Right renal pelvis (tissue), 4 donors: ENCODE measurements around the gene TAS2R40. TPM values are rescaled to one million over a fixed set of nuclear protein-coding genes. Genes with fewer than 3 reads are reported as not detected.
A peak's percentile ranks its signal among the peaks of the same experiment; 100 is the strongest.
"Not testable (repeated sequence)": the region's sequence is repeated elsewhere in the genome, so short reads cannot be mapped to it uniquely, and the experiment has no call there.

Experiments
- DNase-seq, 4 donors: peaks; one replicate each; pipeline ENCODE4 v3.0.0-alpha.2; 2013; ENCODE audit warnings: low read depth in 4 of 4, low spot score in 3 of 4, missing footprints in 1 of 4
- polyA plus RNA-seq, 4 donors: library from polyadenylated mRNA; unstranded; fragments of 120-200 nt; gene quantifications; one replicate each; pipeline ENCODE4 v1.2.1, GENCODE V29; 2013; ENCODE audit not compliant: insufficient read length in 4 of 4

Gene TAS2R40
- not detected for polyA plus RNA-seq

DNA sequence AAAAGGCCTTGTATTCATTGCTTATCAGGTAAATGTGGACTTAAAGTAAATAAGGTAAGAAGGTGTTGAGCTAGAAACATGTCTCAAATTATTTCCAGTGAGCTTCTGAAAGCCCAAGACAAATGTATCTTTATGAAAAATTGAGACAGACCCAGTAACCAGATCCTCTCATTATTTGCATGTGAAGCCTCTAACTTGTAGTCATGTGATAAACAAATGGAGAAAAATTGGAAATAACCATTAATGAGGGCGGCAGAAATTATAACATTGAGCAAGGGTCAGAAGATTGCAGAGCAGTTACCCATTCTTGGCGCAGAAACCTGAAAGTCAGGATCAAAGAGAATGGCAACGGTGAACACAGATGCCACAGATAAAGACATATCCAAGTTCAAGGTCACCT is at the start of gene TAS2R40:
TAS2R40 (plus strand) TSS at position 301 of the 400 bp plus-strand sequence; CDS start at position 343, 42 bp downstream.
- DNase-seq, result no peak

DNA sequence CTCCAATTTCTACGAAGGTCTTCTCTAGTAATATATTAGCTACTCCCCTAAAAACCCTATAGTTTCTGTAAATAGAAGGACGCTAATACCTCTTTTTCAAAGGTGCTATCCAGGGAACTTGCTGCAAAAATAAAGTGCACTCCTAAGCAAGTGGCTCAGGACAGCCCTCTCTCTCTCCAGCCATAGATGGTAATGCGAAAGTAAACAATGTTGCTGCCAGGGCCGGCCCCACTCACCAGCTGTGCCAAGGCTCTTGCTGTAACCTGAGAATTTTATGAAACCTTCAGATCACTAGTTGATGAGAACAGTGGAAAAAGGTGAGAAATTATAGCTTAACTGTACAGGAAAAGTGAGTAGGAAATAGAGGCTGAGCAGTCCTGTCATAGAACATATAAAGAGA is 49.5 kb upstream of the TAS2R40 start:
- peak in 1 of 4 donors; percentile 3 for DNase-seq

DNA sequence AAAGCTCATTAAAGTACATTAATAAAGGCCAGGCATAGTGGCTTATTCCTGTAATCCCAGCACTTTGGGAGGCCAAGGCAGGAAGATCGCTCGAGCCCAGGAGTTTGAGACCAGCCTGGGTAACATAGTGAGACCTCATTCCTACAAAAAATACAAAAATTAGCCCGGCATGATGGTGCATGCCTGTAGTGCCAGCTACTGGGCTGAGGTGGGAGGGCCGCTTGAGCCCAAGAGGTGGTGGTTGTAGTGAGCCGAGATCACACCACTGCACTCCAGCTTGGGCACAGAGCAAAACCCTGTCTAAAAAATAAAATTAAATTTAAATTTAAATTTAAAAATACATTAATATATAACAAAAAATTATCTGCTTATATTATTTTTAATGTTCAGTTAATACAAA is 45.7 kb upstream of the TAS2R40 start:
- DNase-seq, result no peak

DNA sequence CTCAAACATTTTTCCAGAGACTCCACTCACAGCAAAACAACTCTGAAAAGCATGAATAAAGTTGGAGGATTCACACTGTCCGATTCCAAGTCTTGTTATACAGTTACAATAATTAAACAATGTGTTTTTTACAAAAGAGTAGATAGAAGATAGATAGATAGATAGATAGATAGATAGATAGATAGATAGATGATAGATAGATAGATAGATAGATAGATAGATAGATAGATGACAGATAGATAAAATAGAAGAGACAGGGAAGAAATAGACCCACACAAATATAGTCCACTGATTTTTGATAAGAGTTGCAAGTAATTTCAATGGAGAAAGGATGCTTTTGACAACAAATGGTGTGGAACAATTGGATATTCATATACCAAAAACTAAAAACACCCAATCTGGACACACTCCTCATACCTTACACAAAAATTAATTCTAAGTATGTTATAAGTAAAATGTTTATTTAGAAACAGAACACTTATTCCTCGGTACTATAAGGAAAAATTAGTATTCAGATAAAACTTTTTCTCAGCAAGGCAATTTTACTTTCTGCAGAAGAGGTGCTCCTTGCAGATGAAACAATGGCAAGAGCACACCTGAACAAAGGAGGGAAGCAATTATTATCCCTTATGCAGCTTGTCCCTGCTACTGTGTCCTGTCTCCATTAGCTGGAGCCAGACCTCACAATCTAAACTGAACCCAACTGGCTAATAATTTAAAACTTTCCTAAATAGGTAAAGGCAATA is 44.3 kb upstream of the TAS2R40 start:
- no peak for DNase-seq

DNA sequence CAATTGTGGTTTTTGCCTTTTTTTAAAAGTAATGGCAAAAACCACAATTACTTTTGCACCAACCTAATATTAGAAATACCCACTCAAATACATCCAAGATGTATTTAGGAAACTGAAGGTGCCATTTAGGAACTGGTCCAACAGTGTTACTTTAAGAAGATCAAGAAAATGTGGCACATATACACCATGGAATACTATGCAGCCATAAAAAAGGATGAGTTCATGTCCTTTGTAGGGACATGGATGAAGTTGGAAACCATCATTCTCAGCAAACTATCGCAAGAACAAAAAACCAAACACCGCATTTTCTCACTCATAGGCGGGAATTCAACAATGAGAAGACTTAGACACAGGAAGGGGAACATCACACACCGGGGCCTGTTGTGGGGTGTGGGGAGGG is 41.1 kb upstream of the TAS2R40 start:
- DNase-seq, result not testable (repeated sequence)

DNA sequence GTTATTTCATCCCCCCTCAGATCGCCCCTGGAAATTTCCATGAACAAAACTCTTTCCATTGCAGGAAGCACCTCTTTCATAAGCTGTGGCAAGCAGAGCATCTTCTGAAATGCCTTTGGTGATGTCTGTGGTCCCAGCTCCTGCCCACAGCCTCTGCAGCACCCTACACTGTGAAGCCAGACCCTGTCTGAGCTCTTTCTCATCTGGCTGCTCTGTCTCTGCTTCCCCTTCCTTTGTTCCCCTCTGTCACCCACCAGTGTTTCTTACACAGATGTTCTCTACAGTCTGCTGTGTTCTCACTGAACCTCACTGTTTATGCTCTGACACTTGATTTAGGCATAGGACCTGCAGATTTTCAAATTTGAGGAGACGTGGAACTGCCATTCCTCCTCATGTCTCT is 40.5 kb upstream of the TAS2R40 start:
- no peak for DNase-seq

DNA sequence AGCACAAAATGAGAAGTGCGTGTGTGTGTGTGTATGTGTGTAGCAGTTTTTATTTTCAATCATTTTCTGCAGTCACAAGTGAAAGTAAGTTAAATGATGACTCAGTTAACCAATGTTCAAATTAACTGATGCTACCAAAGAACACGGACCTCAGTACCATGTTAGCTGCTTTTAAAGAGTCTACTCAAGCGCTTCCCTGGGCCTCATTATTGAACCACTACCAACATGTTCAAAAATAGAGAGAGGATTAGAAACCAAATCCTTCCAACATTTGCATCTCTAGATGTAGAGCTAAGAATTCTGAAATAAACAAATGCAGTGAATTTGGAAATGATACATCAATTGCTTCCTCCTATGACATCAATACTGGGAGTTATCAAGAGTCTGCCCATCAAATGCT is 38.8 kb upstream of the TAS2R40 start, which contains the start of gene TAS2R39:
TAS2R39 (plus strand) TSS at position 396 of the 400 bp plus-strand sequence; CDS start at position 396, 0 bp downstream.
- no peak for DNase-seq

DNA sequence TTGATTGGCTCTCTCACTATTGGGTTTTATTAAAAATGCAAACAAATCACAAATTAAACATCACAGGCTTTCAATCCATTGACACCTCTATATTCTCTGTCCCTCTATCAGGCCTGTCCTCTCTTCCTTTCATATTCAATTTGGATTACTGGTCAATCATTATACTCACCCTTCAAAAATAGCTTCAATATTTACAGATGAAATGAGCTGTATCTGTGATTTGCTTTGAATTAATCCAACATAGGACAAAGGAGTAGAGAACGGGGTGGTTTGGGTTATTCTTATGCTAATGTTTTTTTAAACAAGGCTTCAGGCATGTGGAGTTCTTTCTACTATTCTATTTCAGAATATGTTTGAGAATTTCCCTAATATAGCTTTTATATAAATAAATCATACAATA is 36.3 kb upstream of the TAS2R40 start:
- DNase-seq, result no peak

DNA sequence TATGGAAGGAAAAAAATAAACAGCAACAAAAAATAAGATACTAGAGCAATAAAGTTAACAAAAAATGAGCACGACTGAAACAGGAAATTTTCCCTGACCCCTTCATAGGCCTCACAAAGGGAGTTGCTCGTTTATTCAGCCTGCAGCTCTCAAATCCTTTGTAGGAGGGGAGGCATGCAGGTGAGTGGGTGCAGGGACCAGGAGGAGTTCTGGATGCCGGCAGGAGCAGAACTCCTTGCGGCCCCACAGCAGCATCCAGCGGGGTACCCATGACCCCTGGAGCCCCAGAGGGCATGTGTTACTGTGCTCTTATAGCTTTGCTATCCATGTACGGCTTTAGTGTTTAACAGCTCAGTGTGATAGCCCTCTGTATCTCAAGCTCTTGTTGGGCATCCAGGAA is 32.8 kb upstream of the TAS2R40 start:
- no peak for DNase-seq

DNA sequence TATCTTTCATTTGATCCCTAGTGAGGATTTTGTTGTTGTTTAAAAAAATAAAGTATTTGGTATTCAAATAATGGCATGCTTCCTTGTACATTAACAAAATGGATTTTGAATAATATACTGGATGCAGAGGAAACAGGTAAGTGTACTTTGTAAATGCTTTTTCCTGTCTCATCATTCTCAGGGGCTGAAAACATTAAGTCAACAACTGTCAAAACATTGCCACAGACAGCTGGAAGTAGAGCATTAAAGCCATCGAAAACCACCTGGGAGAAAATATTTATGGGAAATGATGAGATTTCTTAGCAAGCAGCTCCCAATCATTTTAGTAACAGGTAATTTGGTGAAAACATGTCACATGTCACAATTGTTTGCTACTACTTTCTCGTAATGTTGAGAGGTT is 28.0 kb upstream of the TAS2R40 start:
- no peak for DNase-seq

DNA sequence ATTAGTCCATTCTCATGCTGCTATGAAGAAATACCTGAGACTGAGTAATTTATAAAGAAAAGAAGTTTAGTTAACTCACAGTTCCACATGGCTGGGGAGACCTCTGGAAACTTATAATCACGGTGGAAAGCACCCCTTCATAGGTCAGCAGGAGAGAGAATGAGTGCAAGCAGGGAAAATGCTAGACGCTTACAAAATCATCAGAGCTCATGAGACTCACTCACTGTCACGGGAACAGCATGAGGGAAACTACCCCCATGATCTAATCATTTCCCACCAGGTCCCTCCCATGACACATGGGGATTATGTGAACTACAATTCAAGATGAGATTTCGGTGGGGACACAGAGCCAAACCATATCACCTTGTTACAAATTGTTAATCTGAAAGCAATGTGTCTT is 22.8 kb upstream of the TAS2R40 start:
- no peak for DNase-seq

DNA sequence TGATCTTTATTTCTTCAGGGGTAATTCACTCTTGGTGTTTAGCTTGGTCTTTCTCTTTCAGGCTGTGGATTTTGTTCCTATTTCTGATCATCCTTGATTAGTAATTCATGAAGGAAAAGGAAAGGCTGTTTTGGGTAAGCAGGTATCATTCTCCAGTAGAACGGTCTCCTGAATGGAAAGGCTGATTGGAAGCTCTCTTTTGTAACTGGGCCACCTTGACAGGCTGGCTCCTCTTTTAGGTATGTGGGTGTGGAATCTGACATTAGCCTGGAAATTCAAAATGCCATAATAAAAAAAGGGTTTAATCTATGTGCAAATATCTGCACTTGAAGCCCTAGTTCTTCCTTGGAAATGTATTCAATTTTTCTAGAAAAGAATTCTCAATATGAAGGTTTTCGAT is 19.7 kb upstream of the TAS2R40 start:
- DNase-seq, result no peak

DNA sequence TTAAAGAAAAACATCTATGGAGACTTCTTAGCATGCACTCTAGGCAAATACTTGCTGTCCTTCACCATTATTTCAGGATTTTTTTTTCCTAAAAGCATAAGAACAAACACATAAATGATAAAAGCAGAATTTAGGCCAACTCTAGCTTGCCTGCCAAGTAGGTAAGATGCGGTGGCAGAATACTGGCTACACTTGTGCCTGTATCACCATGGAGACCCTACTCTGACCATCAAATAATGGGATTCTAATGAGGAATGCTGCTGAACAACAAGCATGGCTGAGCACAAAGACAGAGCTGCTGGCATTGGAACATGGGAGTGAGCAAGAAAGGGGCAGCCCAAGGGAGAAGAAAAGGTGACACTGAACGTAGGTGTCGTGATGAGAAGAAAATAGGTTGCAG is 18.5 kb upstream of the TAS2R40 start:
- no peak for DNase-seq

DNA sequence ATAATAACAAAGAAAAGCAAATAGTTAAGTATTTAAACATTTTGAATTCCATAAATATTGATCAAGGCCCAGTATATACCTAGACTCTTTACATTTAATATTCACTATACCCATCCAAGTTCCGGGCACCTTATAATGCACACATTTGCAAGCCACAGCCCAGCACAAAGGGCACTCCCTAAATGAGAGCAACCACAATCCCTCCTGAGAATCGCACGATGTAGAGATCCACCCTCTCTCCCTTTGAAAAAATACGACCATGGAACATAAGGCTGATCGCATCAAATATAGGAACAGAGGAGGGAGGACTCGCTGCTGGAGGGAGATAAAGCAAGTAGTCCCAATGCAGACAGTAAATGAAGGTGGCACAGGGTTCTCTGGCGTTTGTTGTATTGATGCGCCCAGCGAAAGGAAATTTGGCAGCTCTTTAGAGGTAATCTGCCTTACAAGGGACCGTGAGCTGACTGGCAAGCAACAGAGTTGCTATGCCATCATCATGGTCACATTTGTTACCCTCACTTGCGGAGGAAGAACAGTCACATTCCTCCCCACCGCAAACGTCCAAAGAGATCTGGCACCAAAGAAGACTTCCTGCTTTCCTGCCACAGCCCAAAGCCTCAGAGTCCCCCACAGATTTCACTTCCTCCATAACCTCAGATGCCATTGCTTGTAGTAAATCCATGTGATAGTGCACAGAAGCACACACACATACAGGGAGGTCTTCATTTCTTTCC is 16.1 kb upstream of the TAS2R40 start:
- DNase-seq, result no peak

DNA sequence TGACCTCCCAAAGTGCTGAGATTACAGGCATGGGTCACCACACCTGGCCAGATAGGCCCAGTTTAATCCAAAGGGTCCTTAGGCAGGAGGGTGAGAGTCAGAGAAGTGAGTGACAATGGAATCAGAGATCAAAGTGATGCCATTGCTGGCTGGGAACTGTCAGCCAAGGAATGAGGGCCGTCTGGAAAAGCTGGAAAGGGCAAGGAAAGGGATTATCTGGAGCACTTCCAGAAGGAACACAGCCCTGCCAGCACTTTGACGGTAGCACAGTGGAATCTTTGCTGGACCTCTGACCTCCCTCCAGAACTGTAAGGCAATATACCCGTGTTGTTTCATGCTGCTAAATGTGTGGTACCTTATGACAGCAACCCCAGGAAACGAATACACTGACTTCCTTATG is 11.3 kb upstream of the TAS2R40 start:
- no peak for DNase-seq

DNA sequence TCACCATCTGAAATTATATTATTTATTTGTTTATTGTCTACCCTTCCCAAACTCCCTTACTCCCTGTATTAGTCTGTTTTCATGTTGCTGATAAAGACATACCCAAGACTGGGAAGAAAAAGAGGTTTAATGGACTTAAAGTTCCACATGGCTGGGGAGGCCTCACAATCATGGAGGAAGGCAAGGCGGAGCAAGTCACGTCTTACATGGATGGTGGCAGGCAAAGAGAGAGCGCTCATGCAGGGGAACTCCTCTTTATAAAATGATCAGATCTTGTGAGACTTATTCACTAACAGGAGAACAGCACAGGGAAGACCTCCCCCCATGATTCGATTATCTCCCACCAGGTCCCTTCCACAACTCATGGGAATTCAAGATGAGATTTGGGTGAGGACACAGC is 8.4 kb upstream of the TAS2R40 start:
- not testable (repeated sequence) for DNase-seq

DNA sequence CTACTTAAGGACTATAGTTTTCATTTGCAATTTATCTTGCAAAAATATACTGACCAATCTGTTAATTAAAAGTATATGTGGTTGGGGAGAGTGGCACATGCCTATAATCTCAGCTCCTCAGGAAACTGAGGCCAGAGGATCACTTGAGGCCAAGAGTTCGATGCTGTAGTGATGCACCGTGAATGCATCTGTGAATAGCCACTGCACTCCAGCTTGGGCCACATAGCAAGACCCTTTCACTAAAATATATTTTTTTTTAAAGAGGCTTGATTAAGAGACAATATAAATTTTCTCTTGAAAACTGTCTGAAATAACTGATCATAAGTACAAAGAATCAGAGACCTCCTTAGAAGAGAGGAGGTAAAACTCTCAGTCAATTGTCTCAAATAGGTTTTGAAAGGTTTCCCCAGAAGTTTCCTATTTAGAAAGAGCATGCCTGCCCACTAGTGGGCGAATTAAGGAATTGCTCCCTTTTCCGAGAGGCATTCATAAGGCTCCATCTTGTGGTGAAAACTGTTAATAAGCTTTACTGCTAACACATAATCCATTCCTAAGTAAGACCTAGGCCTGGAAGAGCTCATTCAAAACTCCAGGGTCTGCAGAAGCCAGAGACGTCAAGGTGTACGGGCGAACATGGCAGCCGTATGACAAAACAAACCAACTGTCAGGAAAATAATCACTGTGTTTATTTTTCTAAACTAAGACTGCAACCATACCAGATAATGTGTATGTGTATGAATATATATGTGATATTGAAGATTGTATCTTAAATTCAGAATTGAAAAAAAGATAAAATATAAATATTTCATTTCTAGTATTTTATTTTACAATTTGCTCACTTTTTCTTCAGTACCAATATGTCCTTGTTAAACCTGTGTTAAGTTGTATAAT is 6.8 kb upstream of the TAS2R40 start:
- DNase-seq, result peak; percentile 68 to 78 (median 75)

DNA sequence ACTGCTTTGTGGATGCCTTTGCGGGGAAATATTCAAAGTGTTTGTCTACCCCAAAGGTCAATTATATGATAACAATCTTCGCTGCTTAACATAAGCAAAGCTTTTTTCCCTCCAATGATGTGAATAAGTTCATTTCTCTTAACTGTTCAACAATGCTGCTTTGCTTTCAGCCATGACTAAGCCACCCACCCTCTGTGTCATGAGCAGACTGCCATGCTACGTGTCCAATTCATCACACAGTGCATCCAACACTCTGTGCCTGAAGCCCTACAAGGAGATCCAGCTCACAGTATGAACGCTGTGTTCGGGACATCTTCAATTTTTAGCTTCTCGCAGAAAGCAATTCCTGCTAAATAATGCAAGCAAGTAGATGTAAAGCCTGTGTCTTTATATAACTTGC is 5.7 kb upstream of the TAS2R40 start:
- no peak for DNase-seq

DNA sequence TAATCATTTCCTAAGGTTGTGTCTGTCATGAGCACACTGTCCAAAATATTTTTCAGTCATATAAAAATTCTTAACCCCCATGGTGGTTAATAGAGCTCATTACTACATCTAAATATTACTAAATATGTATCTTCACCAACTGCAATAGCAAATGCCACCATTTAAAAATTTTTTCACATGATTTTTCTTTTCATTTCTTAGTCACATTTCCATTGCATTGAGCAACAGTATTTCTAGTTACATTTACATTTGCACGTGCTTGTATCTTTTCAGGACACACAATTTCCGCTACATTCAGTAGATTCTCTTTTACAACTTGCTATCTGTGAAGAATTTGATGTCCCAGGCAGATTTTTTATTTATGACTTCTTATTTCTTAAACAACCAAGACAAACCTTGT is 5.2 kb upstream of the TAS2R40 start:
- DNase-seq, result no peak

DNA sequence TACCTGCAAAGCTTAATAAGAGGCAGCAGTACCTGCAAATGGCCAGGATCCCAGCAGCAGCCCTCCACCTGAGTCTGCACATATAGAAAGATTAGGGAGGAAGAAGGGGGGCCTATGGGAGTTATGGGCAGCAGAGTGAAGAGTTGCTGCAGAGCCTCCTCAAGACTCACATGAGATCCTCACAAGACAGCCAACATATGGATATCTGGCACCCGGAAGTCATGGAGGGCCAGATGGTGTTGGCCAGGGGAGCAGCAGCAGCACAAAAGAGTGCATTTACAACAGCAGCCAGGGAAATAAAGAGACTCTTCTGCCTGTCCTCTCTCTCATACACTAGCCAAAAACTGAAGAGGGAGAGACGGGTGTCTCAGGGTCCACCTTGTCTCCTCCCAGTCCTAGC is 4.0 kb upstream of the TAS2R40 start:
- DNase-seq, result no peak

DNA sequence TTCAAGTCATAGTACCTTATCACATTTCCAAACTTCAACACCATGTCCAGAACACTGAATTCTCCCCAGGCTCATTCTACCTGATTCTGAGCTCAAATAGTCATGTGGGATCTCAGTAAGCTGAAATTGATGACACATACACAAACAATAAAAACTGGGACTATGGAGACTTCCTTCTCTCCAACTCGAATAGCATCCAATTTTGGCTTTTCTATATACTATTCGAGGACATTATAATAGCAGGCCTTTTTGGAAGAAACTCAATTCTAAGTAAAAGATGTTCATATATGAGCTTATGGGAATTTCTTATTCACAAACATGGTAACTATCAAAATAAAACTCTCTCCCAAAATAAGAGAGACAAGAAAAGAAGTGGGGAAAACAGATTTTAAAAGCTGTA is 551 bp upstream of the TAS2R40 start:
- no peak for DNase-seq
